HG03575 (cell line): ENCODE results near the gene ITPR2.
"Not testable (repeated sequence)": the region's sequence is repeated elsewhere in the genome, so short reads cannot be mapped to it uniquely, and the experiment has no call there.

Source experiments
- ATAC-seq: cut with Tn5 transposase; IDR thresholded peaks from one replicate; pipeline ENCODE4 v1.9.1; 2021; ENCODE audit not compliant: unreplicated experiment, insufficient number of reproducible peaks, low FRiP score; ENCODE audit errors: extremely low read depth

The ITPR2 gene

GRCh38 chr12:26628234-26628633, 204.8 kb downstream of the ITPR2 start:
- ATAC-seq: no peak

GRCh38 chr12:26627335-26627734, 205.7 kb downstream of the ITPR2 start:
- ATAC-seq: no peak

GRCh38 chr12:26623136-26623535, 209.9 kb downstream of the ITPR2 start:
- ATAC-seq: no peak

- no peak for ATAC-seq
Observed at GRCh38 chr12:26622601-26623000, 210.4 kb downstream of the ITPR2 start.

- ATAC-seq: no peak
Observed at GRCh38 chr12:26621932-26622331, 211.1 kb downstream of the ITPR2 start.

GRCh38 chr12:26620907-26621306, 212.1 kb downstream of the ITPR2 start:
- no peak for ATAC-seq

GRCh38 chr12:26617513-26617912, 215.5 kb downstream of the ITPR2 start:
- ATAC-seq: no peak

- no peak for ATAC-seq
Observed at GRCh38 chr12:26614011-26614616, 218.9 kb downstream of the ITPR2 start.

GRCh38 chr12:26612203-26612602, 220.8 kb downstream of the ITPR2 start:
- no peak for ATAC-seq

- no peak for ATAC-seq
Observed at GRCh38 chr12:26611598-26611997, 221.4 kb downstream of the ITPR2 start.

- no peak for ATAC-seq
Observed at GRCh38 chr12:26610774-26611173, 222.2 kb downstream of the ITPR2 start.

- ATAC-seq: no peak
Observed at GRCh38 chr12:26609986-26610385, 223.0 kb downstream of the ITPR2 start.

GRCh38 chr12:26608706-26609105, 224.3 kb downstream of the ITPR2 start:
- no peak for ATAC-seq

GRCh38 chr12:26608273-26608672, 224.7 kb downstream of the ITPR2 start:
- no peak for ATAC-seq

GRCh38 chr12:26606911-26607310, 226.1 kb downstream of the ITPR2 start:
- ATAC-seq: no peak

GRCh38 chr12:26604813-26605212, 228.2 kb downstream of the ITPR2 start:
- ATAC-seq: not testable (repeated sequence)

GRCh38 chr12:26599096-26599695, 233.8 kb downstream of the ITPR2 start:
- no peak for ATAC-seq

GRCh38 chr12:26595806-26596205, 237.2 kb downstream of the ITPR2 start:
- no peak for ATAC-seq

- ATAC-seq: no peak
Observed at GRCh38 chr12:26580619-26581018, 252.4 kb downstream of the ITPR2 start.

GRCh38 chr12:26576266-26576665, 256.7 kb downstream of the ITPR2 start:
- no peak for ATAC-seq
